GM21515 (cell line): ENCODE data around the gene TMEM183A.

Experiments used
- ATAC-seq: cut with Tn5 transposase; IDR thresholded peaks from one replicate; pipeline ENCODE4 v1.9.1; 2021; ENCODE audit not compliant: unreplicated experiment

TMEM183A gene

DNA sequence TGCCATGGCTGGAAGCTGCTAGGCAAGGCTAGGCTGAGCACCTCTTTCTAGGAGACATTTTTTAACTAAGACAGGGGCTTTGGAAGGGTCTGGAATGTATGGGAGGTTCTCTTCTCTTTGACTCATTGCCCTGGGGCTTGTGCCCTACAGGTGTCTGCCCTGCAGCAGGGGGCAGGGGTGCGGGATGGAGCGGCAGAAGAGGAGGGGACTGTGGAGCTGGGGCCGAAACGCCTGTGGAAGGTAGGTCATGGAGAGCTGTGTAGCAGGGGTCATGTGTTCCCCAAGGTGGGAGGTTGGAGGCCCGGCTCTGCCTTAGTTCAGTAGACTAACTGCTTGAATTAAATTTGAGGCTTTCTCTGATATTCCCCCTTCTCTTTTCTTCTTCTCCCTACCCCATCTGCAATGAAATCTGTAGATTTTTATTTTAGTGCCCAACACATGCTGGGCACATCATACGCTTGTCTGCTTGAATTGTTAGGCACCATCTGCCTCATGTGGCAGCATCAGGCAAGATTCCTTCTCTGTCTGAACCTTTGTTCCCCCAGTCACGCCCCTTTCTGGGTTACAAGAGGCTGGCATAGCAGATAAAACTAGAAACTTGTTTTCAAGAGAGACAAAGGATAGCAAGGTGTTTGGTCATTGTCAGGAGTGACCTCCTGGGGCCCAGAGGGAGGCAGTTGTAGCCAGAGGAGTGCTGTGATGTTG is 37.5 kb downstream of the TMEM183A start:
- ATAC-seq = no peak

DNA sequence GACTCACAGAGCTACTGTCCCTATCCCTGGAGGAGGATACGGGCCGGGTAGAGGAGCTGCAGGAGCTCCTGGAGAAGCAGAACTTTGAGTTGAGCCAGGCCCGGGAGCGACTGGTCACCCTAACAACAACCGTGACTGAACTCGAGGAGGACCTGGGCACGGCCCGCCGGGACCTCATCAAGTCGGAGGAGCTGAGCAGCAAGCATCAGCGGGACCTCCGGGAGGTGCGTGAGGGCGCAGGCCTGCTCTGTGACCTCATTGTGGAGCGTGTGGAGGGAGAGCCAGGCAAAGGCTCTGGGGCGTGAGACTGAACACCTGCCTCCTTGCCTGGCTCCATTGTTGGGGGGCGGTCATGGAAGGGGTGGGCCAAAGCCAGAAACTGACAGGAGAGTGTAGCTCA is 38.2 kb downstream of the TMEM183A start:
- no peak for ATAC-seq

GRCh38 chr1:203045821-203046594 is 38.8 kb downstream of the TMEM183A start:
- no peak for ATAC-seq

- no peak for ATAC-seq
These were observed 39.9 kb downstream of the TMEM183A start for GRCh38 chr1:203046984-203047630.

- ATAC-seq = no peak
These were observed 40.9 kb downstream of the TMEM183A start for GRCh38 chr1:203048086-203048485.

GRCh38 chr1:203048555-203049051 is 41.4 kb downstream of the TMEM183A start:
- ATAC-seq = no peak

DNA sequence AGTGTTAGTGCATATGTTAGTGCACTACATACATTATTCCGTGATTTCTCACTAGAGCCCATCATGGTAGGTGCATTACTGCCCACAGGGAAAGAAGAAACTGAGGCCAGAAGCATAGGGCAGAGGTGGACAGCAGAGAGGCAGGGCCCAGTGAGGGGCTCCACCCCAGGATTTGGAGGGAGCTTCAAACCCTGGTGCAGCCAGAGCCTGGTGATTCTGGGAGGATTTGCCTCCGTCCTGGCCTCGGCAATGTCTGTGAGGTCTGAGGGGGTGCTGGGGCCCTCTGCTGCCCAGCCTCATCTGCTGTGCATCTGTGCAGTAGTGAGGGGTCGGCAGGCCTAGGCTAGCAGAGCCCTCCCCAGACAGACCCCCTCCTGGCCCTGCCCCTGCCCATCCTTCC is 41.9 kb downstream of the TMEM183A start:
- no peak for ATAC-seq

- ATAC-seq = no peak
These were observed 42.5 kb downstream of the TMEM183A start for GRCh38 chr1:203049576-203050180.

DNA sequence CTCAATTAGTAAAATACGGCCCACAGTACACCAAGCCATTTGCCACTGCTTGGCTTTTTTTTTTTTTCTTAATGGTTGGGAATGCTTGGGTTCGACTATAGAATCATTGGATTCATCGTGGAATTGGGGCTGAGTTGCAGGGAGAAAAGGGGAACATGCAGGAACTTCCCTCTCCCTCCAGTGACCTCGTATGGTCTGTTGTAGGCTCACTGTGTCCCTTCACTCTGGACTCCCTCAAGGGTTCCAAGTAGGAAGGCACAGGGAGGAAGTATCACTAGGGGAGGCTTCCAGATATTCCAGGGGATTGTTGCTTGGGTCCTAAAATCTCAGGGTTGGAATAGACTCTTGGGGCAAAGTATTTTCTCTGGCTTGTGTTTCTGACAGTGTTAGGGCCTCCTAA is 43.7 kb downstream of the TMEM183A start:
- ATAC-seq = no peak

- no peak for ATAC-seq
These were observed 44.7 kb downstream of the TMEM183A start for GRCh38 chr1:203051841-203052324.

DNA sequence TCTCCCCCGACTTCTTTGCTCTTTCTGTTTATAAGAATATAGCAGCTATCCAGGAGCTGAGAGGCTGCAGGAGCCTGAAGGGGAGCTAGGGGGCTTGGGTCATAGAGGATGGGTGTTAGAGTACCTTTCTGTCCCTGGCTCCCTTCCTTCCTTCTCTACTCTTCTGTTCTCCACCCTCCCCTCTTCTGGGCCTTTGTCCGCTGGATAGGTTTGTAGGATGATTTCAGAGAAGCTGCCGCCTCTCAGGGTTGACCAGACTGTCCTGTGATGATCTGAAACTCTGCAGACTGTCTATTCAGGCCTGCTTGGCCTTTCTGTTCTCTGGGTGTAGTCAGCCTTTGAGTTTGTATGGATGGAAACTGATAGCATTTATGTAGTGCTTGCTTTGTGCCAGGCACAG is 45.4 kb downstream of the TMEM183A start:
- no peak for ATAC-seq

GRCh38 chr1:203054184-203054583 is 47.0 kb downstream of the TMEM183A start:
- ATAC-seq = no peak

DNA sequence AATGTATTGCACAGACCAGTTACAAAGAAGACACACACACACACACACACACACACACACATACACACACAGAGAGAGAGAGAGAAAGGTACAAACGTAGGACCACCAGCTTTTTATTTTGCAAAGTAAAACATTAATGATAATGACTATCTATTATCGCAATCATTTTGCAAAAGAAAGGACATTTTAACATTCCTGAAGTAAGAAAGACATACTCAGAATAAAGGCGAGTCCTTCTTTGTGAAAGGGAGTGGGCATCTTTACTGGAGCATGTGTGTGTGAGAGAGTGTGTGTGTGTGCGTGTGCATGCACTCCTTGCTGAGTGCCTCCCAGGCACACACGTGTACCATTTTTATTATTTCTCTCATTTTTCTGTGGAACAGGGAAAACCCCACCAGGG is 47.5 kb downstream of the TMEM183A start:
- ATAC-seq = no peak

- ATAC-seq = no peak
These were observed 48.1 kb downstream of the TMEM183A start for GRCh38 chr1:203055161-203055799.

DNA sequence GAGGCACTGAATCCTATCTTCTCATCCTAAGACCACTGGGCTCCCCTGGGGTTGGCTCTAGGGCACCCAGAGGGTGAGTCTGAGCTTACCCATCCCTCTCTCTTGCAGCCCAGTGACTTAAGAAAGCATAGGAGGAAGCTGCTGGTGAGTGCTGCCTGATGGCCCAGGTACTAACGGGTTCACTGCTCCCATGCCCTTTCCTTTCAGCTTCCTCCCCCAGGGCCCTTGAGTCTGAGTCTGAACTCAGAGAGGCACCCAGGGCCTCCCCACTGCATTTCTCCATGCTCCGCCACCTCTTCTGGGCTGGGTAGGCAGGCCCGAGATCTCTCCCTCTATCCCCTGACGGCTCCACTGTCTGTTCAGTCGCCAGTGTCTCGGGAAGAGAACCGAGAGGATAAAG is 48.8 kb downstream of the TMEM183A start:
- no peak for ATAC-seq

GRCh38 chr1:203056516-203056915 is 49.3 kb downstream of the TMEM183A start:
- ATAC-seq = no peak

- ATAC-seq = no peak
These were observed 50.9 kb downstream of the TMEM183A start for GRCh38 chr1:203057911-203058675.

GRCh38 chr1:203058676-203058935 is 51.4 kb downstream of the TMEM183A start:
- no peak for ATAC-seq

GRCh38 chr1:203059485-203059884 is 52.3 kb downstream of the TMEM183A start:
- ATAC-seq = no peak

DNA sequence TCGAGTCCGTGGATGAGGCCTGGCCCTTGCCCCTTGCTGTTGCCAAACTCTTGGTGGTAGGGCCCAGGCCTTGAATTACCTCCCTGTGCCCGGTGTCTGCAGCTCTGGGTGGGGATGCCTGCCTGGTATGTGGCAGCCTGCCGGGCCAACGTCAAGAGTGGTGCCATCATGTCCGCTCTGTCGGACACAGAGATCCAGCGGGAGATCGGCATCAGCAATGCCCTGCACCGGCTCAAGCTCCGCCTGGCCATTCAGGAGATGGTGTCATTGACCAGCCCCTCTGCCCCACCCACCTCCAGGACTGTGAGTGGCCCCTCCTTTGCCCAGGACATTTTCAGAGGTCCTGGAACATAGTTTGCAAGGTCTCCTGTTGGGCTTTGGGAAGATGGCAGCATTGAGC is 52.9 kb downstream of the TMEM183A start:
- ATAC-seq = no peak
